NCI-H2171 treated with DMSO at 0.1 percent for 48 hours (cell line): ENCODE results near the gene ARHGAP10.
"Not testable (repeated sequence)": the region's sequence is repeated elsewhere in the genome, so short reads cannot be mapped to it uniquely, and the experiment has no call there.

Experiments used
- DNase-seq: peaks from one replicate; lab custom pipeline; 2025; lab: John Stamatoyannopoulos, UW

The ARHGAP10 gene

GRCh38 chr4:147794787-147795413 is 63.0 kb downstream of the ARHGAP10 start:
- no peak for DNase-seq

GRCh38 chr4:147799057-147799456 is 67.2 kb downstream of the ARHGAP10 start:
- DNase-seq, result not testable (repeated sequence)

- no peak for DNase-seq
These were observed 68.2 kb downstream of the ARHGAP10 start for GRCh38 chr4:147799986-147800555.

- DNase-seq, result peak; percentile 54
These were observed 69.9 kb downstream of the ARHGAP10 start for GRCh38 chr4:147801820-147802219.

GRCh38 chr4:147802346-147802745 is 70.5 kb downstream of the ARHGAP10 start:
- DNase-seq, result no peak

- DNase-seq, result no peak
These were observed 74.1 kb downstream of the ARHGAP10 start for GRCh38 chr4:147805946-147806345.

GRCh38 chr4:147808447-147808846 is 76.6 kb downstream of the ARHGAP10 start:
- no peak for DNase-seq

- no peak for DNase-seq
These were observed 77.3 kb downstream of the ARHGAP10 start for GRCh38 chr4:147809211-147809610.

GRCh38 chr4:147811878-147812277 is 80.0 kb downstream of the ARHGAP10 start:
- DNase-seq, result no peak

GRCh38 chr4:147813109-147813773 is 81.4 kb downstream of the ARHGAP10 start:
- no peak for DNase-seq

GRCh38 chr4:147813973-147814372 is 82.1 kb downstream of the ARHGAP10 start:
- no peak for DNase-seq

GRCh38 chr4:147814376-147814775 is 82.5 kb downstream of the ARHGAP10 start:
- DNase-seq, result no peak

GRCh38 chr4:147815741-147816140 is 83.9 kb downstream of the ARHGAP10 start:
- DNase-seq, result no peak

GRCh38 chr4:147816382-147817254 is 84.7 kb downstream of the ARHGAP10 start:
- no peak for DNase-seq

- DNase-seq, result peak; percentile 67
These were observed 89.1 kb downstream of the ARHGAP10 start for GRCh38 chr4:147820975-147821374.

GRCh38 chr4:147821555-147821954 is 89.7 kb downstream of the ARHGAP10 start:
- no peak for DNase-seq

GRCh38 chr4:147822128-147822527 is 90.2 kb downstream of the ARHGAP10 start:
- peak; percentile 98 for DNase-seq

GRCh38 chr4:147823130-147823529 is 91.2 kb downstream of the ARHGAP10 start:
- DNase-seq, result no peak

GRCh38 chr4:147824316-147824715 is 92.4 kb downstream of the ARHGAP10 start:
- DNase-seq, result no peak

- no peak for DNase-seq
These were observed 93.0 kb downstream of the ARHGAP10 start for GRCh38 chr4:147824884-147825283.

GRCh38 chr4:147825451-147826287 is 93.8 kb downstream of the ARHGAP10 start:
- DNase-seq, result peak; percentile 34

GRCh38 chr4:147826288-147826646 is 94.4 kb downstream of the ARHGAP10 start:
- DNase-seq, result no peak
